ENCODE data around the gene CDH4.

CDH4 gene

GRCh38 chr20:61597996-61598395 is 345.9 kb downstream of the CDH4 start:
- H3K4me3 ChIP-seq (replicated peaks; ENCODE audit: insufficient read depth, low read length): no peak overlapping the region
- TF ChIP-seq GABPA (IDR thresholded peaks at IDR 0.05; ENCODE audit: low read depth) (no peak), POLR2AphosphoS5 (IDR thresholded peaks at IDR 0.05; ENCODE audit: low read depth) (no peak), CTCF (IDR thresholded peaks at IDR 0.05; ENCODE audit: insufficient read depth, low read length) (no peak), REST (IDR thresholded peaks at IDR 0.05; ENCODE audit: insufficient replicate concordance, low read depth) (no peak), SPI1 (IDR thresholded peaks at IDR 0.05; ENCODE audit: borderline replicate concordance, low read depth) (no peak)
- no peak overlapping the region for H3K27ac ChIP-seq (replicated peaks)
- DNase-seq (ENCODE audit: low read depth in 1 of 2, low spot score in 1 of 2): no peak
- H3K27me3 ChIP-seq (ENCODE audit: insufficient read depth, poor library complexity, severe bottlenecking): no peaks in the 10 kb centered on the region

DNA sequence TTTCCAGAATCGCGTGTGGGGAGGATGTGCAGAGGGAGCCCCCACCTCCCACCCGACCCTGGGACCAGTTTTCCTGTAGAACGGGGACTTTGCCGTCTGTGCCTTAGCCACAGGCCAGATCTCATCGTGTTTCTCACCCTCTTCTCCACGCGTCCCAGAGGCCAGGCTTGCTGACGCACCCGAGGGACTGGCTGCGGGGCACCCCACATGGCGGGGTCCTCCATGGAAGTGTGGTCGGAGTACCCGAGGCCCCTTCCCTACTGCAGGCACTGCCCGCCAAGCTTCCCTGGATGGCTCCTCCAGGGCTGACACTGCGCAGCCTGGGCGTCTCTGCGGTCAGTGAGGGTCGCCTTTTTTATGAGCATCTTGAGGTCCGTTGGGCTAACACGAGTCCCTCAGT is 346.5 kb downstream of the CDH4 start:
- no peak overlapping the region for H3K27ac ChIP-seq (replicated peaks)
- no peaks in the 10 kb centered on the region for H3K27me3 ChIP-seq (ENCODE audit: insufficient read depth, poor library complexity, severe bottlenecking)
- H3K4me3 ChIP-seq (replicated peaks; ENCODE audit: insufficient read depth, low read length): no peak overlapping the region
- no peak for DNase-seq (ENCODE audit: low read depth in 1 of 2, low spot score in 1 of 2)
- TF ChIP-seq SPI1 (IDR thresholded peaks at IDR 0.05; ENCODE audit: borderline replicate concordance, low read depth) (no peak), POLR2AphosphoS5 (IDR thresholded peaks at IDR 0.05; ENCODE audit: low read depth) (no peak), REST (IDR thresholded peaks at IDR 0.05; ENCODE audit: insufficient replicate concordance, low read depth) (no peak), CTCF (IDR thresholded peaks at IDR 0.05; ENCODE audit: insufficient read depth, low read length) (no peak), GABPA (IDR thresholded peaks at IDR 0.05; ENCODE audit: low read depth) (no peak)

GRCh38 chr20:61599061-61599531 is 347.0 kb downstream of the CDH4 start:
- H3K27ac ChIP-seq (replicated peaks): no peak overlapping the region
- no peaks in the 10 kb centered on the region for H3K27me3 ChIP-seq (ENCODE audit: insufficient read depth, poor library complexity, severe bottlenecking)
- no peak for DNase-seq (ENCODE audit: low read depth in 1 of 2, low spot score in 1 of 2)
- H3K4me3 ChIP-seq (replicated peaks; ENCODE audit: insufficient read depth, low read length): no peak overlapping the region
- TF ChIP-seq GABPA (IDR thresholded peaks at IDR 0.05; ENCODE audit: low read depth) (no peak), REST (IDR thresholded peaks at IDR 0.05; ENCODE audit: insufficient replicate concordance, low read depth) (no peak), SPI1 (IDR thresholded peaks at IDR 0.05; ENCODE audit: borderline replicate concordance, low read depth) (no peak), POLR2AphosphoS5 (IDR thresholded peaks at IDR 0.05; ENCODE audit: low read depth) (no peak), CTCF (IDR thresholded peaks at IDR 0.05; ENCODE audit: insufficient read depth, low read length) (no peak)
